Common myeloid progenitor, CD34-positive (primary cell): Measurements from ENCODE around the gene SCNN1G.
"Not testable (repeated sequence)": the region's sequence is repeated elsewhere in the genome, so short reads cannot be mapped to it uniquely, and the experiment has no call there.

Experiments
- CTCF ChIA-PET: fragments of 350-600 bp; sonication (Branson Sonifier 250); formaldehyde crosslinking; loops from one replicate; lab custom pipeline; 2021; ENCODE audit warnings: antibody characterized with exemption; lab: Charles Lee
- POLR2A ChIA-PET: fragments of 350-600 bp; sonication (Branson Sonifier 250); formaldehyde crosslinking; loops from one replicate; lab custom pipeline; 2021; ENCODE audit warnings: antibody characterized with exemption; lab: Charles Lee
- DNase-seq, 3 donors: peaks; one replicate each; pipeline versions ENCODE4 v3.0.0 to v3.0.0-alpha.2; 2013
- H3K27ac ChIP-seq, 2 experiments: 1 replicate in 1 of 2; 2 replicates in 1 of 2; pipeline ENCODE4 v1.7.0; 2013; ENCODE audit warnings: inconsistent platforms in 2 of 2, low read length in 2 of 2, mild to moderate bottlenecking in 2 of 2, low read depth in 1 of 2, moderate library complexity in 1 of 2; ENCODE audit not compliant: severe bottlenecking in 2 of 2, insufficient read depth in 1 of 2, poor library complexity in 1 of 2
- H3K27me3 ChIP-seq, 5 experiments: replicated peaks in 2 of 5; 1 replicate in 3 of 5; 2 replicates in 2 of 5; pipeline versions ENCODE4 v1.6.1 to v1.7.0; 2013; ENCODE audit warnings: low read length in 4 of 5, mild to moderate bottlenecking in 2 of 5, moderate library complexity in 2 of 5, inconsistent platforms in 1 of 5; ENCODE audit not compliant: insufficient read depth in 5 of 5, control insufficient read depth in 4 of 5
- H3K36me3 ChIP-seq, 4 experiments: 1 replicate in 2 of 4; 2 replicates in 2 of 4; pipeline versions ENCODE4 v1.6.1 to v1.7.0; 2013; ENCODE audit warnings: low read length in 3 of 4, control low read depth in 1 of 4, mild to moderate bottlenecking in 1 of 4; ENCODE audit not compliant: control insufficient read depth in 4 of 4, insufficient read depth in 4 of 4
- H3K4me1 ChIP-seq, 4 experiments: 1 replicate in 3 of 4; 2 replicates in 1 of 4; pipeline versions ENCODE4 v1.6.1 to v1.7.1; 2013; ENCODE audit warnings: low read length in 3 of 4, mild to moderate bottlenecking in 3 of 4, control low read depth in 1 of 4, inconsistent platforms in 1 of 4, moderate library complexity in 1 of 4; ENCODE audit not compliant: control insufficient read depth in 4 of 4, insufficient read depth in 4 of 4; ENCODE audit errors: control extremely low read depth in 1 of 4
- H3K4me3 ChIP-seq, 7 experiments: 1 replicate in 4 of 7; 2 replicates in 3 of 7; pipeline versions ENCODE4 v1.5.1 to v1.7.0; 2013; ENCODE audit warnings: mild to moderate bottlenecking in 7 of 7, low read length in 6 of 7, moderate library complexity in 6 of 7, inconsistent platforms in 2 of 7, low read depth in 2 of 7, control low read depth in 1 of 7; ENCODE audit not compliant: insufficient read depth in 4 of 7, control insufficient read depth in 1 of 7; ENCODE audit errors: extremely low read depth in 1 of 7
- H3K9me3 ChIP-seq, 5 experiments: 1 replicate in 4 of 5; 2 replicates in 1 of 5; pipeline versions ENCODE4 v1.6.1 to v1.7.1; 2013; ENCODE audit warnings: low read length in 4 of 5, mild to moderate bottlenecking in 2 of 5, inconsistent platforms in 1 of 5, low read depth in 1 of 5, moderate library complexity in 1 of 5; ENCODE audit not compliant: control insufficient read depth in 4 of 5, insufficient read depth in 2 of 5; ENCODE audit errors: control extremely low read depth in 1 of 5
- WGBS: methylation state at CpG from one replicate; pipeline ENCODE4 v1.1.5; 2013; ENCODE audit not compliant: insufficient coverage; 5-methylcytosine and 5-hydroxymethylcytosine counted together

Gene SCNN1G

GRCh38 chr16:23244122-23244521 lies 61.6 kb downstream of the SCNN1G start:
- Histone ChIP-seq H3K36me3 (no peaks in the 10 kb centered on the region), H3K9me3 (no peaks in the 10 kb centered on the region), H3K27ac (no peak overlapping the region), H3K4me1 (no peaks in the 10 kb centered on the region), H3K27me3 (no peaks in the 10 kb centered on the region), H3K4me3 (no peak overlapping the region)
- ChIA-PET CTCF (no interaction called here), POLR2A (interaction anchor here (0.5 kb wide), 1 partner anchor 1781 kb away, joined by 3 read pairs; no protein-coding TSS in a partner anchor)
- DNase-seq, result no peak

- H3K27ac ChIP-seq, result no peak overlapping the region
- H3K27me3 ChIP-seq, result no peaks in the 10 kb centered on the region
- DNase-seq, result no peak
- no peaks in the 10 kb centered on the region for H3K36me3 ChIP-seq
- H3K4me1 ChIP-seq, result no peaks in the 10 kb centered on the region
- H3K9me3 ChIP-seq, result no peaks in the 10 kb centered on the region
- ChIA-PET CTCF (no interaction called here), POLR2A (no interaction called here)
- WGBS, result 95% methylated on average over 4 of the region's 6 CpGs
- H3K4me3 ChIP-seq, result no peak overlapping the region
Observed at GRCh38 chr16:23245268-23245667, 62.7 kb downstream of the SCNN1G start.

- POLR2A ChIA-PET, result no interaction called here
- 87% methylated on average over 7 of the region's 9 CpGs for WGBS
Observed at GRCh38 chr16:23248261-23249194, 66.0 kb downstream of the SCNN1G start.

GRCh38 chr16:23249830-23250229 lies 67.3 kb downstream of the SCNN1G start:
- no CpG with 5 or more reads among the region's 1 CpG for WGBS
- no peak overlapping the region for H3K4me3 ChIP-seq
- H3K36me3 ChIP-seq, result no peaks in the 10 kb centered on the region
- peaks cover 0 to 3% (median 0%) of the 10 kb centered on the region in 5 experiments for H3K27me3 ChIP-seq
- ChIA-PET POLR2A (no interaction called here), CTCF (no interaction called here)
- H3K9me3 ChIP-seq, result no peaks in the 10 kb centered on the region
- no peaks in the 10 kb centered on the region for H3K4me1 ChIP-seq
- no peak for DNase-seq
- no peak overlapping the region for H3K27ac ChIP-seq

More at GRCh38 chr16:23248261-23249194, 66.0 kb downstream of the SCNN1G start:
- Histone ChIP-seq H3K9me3 (no peaks in the 10 kb centered on the region), H3K36me3 (no peaks in the 10 kb centered on the region), H3K27ac (no peak overlapping the region), H3K27me3 (no peaks in the 10 kb centered on the region), H3K4me3 (no peak overlapping the region), H3K4me1 (no peaks in the 10 kb centered on the region)
- DNase-seq, result no peak
- CTCF ChIA-PET, result no interaction called here

- POLR2A ChIA-PET, result no interaction called here
- Histone ChIP-seq H3K9me3 (no peaks in the 10 kb centered on the region), H3K4me1 (no peaks in the 10 kb centered on the region), H3K27me3 (peaks cover 0 to 3% (median 0%) of the 10 kb centered on the region in 5 experiments), H3K27ac (no peak overlapping the region), H3K36me3 (no peaks in the 10 kb centered on the region), H3K4me3 (no peak overlapping the region)
- WGBS, result 98% methylated on average over 4 of the region's 5 CpGs
- DNase-seq, result no peak
- CTCF ChIA-PET, result no interaction called here
Observed at GRCh38 chr16:23252310-23252709, 69.8 kb downstream of the SCNN1G start.

- WGBS, result no CpG with 5 or more reads among the region's 1 CpG
- H3K4me1 ChIP-seq, DNase-seq, CTCF ChIA-PET, H3K9me3 ChIP-seq, POLR2A ChIA-PET, H3K4me3 ChIP-seq, H3K27ac ChIP-seq, H3K36me3 ChIP-seq, H3K27me3 ChIP-seq: not testable (repeated sequence)
Observed at GRCh38 chr16:23253650-23254049, 71.1 kb downstream of the SCNN1G start.

GRCh38 chr16:23254338-23254737 lies 71.8 kb downstream of the SCNN1G start:
- ChIA-PET POLR2A (interaction anchor here (1.4 kb wide), 1 partner anchor 25 kb away, joined by 3 read pairs; no protein-coding TSS in a partner anchor), CTCF (no interaction called here)
- WGBS, result 47% methylated on average over 2 of the region's 4 CpGs
- peak in 2 of 3 donors; percentile 24 to 29 for DNase-seq
- Histone ChIP-seq H3K9me3 (no peaks in the 10 kb centered on the region), H3K4me1 (no peaks in the 10 kb centered on the region), H3K36me3 (no peaks in the 10 kb centered on the region), H3K27ac (no peak overlapping the region), H3K27me3 (peaks cover 0 to 3% (median 0%) of the 10 kb centered on the region in 5 experiments), H3K4me3 (no peak overlapping the region)
